GM06990 (cell line): ENCODE results near the gene DPM3.

ENCODE experiments used
- DNase-seq: peaks from one replicate; pipeline ENCODE4 v3.0.0-alpha.2; 2011; ENCODE audit not compliant: insufficient read length; ENCODE audit errors: extremely low read depth
- H3K27me3 ChIP-seq: replicated peaks from 2 replicates; pipeline ENCODE4 v1.6.0; 2011; ENCODE audit warnings: low read length; ENCODE audit not compliant: control insufficient read depth, insufficient read depth
- H3K36me3 ChIP-seq: 2 replicates; pipeline ENCODE4 v1.5.1; 2011; ENCODE audit warnings: low read length; ENCODE audit not compliant: control insufficient read depth, insufficient read depth
- H3K4me3 ChIP-seq: replicated peaks from 2 replicates; pipeline ENCODE4 v1.5.1; 2011; ENCODE audit warnings: low read depth, mild to moderate bottlenecking, control low read depth, low read length
- CTCF ChIP-seq: IDR thresholded peaks from 2 replicates; pipeline ENCODE4 v1.5.1; 2011; ENCODE audit warnings: low read length, control low read depth, mild to moderate bottlenecking, inconsistent platforms; ENCODE audit not compliant: insufficient read depth, poor library complexity, severe bottlenecking

Gene DPM3

GRCh38 chr1:155137154-155137949 is 3.0 kb downstream of the DPM3 start:
- H3K36me3 ChIP-seq = peaks cover 9% of the 10 kb centered on the region

GRCh38 chr1:155136748-155137147 is 3.6 kb downstream of the DPM3 start:
- no peak for TF ChIP-seq CTCF
- no peaks in the 10 kb centered on the region for H3K27me3 ChIP-seq
- peak overlapping the region; percentile 70 for H3K4me3 ChIP-seq
- H3K36me3 ChIP-seq = peaks cover 9% of the 10 kb centered on the region
- DNase-seq = peak; percentile 38

More at GRCh38 chr1:155137154-155137949, 3.0 kb downstream of the DPM3 start:
- Histone ChIP-seq H3K27me3 (no peaks in the 10 kb centered on the region), H3K4me3 (peak overlapping the region; percentile 70)
- no peak for DNase-seq
- no peak for TF ChIP-seq CTCF

GRCh38 chr1:155135415-155136028 is 4.8 kb downstream of the DPM3 start, which contains the start of gene SLC50A1:
Gene SLC50A1, plus strand, starts transcription at chr1:155135852. Its CDS starts 60 bp downstream, at chr1:155135912.
- DNase-seq = peak; percentile 97
- no peak for TF ChIP-seq CTCF
- no peaks in the 10 kb centered on the region for H3K27me3 ChIP-seq
- H3K36me3 ChIP-seq = peaks cover 9% of the 10 kb centered on the region
- H3K4me3 ChIP-seq = peak within 1 kb of the TSS; percentile 90

GRCh38 chr1:155134880-155135414 is 5.4 kb downstream of the DPM3 start:
- Histone ChIP-seq H3K36me3 (peaks cover 9% of the 10 kb centered on the region), H3K4me3 (peak overlapping the region; percentile 90), H3K27me3 (no peaks in the 10 kb centered on the region)
- peak; percentile 37 for DNase-seq
- no peak for TF ChIP-seq CTCF

- Histone ChIP-seq H3K36me3 (peaks cover 9% of the 10 kb centered on the region), H3K4me3 (no peak overlapping the region; the same call in 1 of the 2 replicates), H3K27me3 (no peaks in the 10 kb centered on the region)
- TF ChIP-seq CTCF = no peak
- DNase-seq = no peak
These were observed 6.0 kb downstream of the DPM3 start for GRCh38 chr1:155134322-155134721.
